Gastroesophageal sphincter (tissue), 3 donors: ENCODE measurements around the gene MINDY4.

Source experiments
- EP300 ChIP-seq: sonication (generic); formaldehyde crosslinking; IDR thresholded peaks from one replicate; pipeline ENCODE4 v1.6.1; 2017; ENCODE audit warnings: antibody characterized with exemption, mild to moderate bottlenecking
- POLR2A ChIP-seq, 2 donors: fragments of 450-650 bp; IDR thresholded peaks; one replicate each; pipeline ENCODE4 v1.6.1; 2017; ENCODE audit warnings: antibody characterized with exemption in 2 of 2, mild to moderate bottlenecking in 2 of 2, moderate library complexity in 1 of 2
- POLR2AphosphoS5 ChIP-seq: sonication (generic); formaldehyde crosslinking; IDR thresholded peaks from one replicate; pipeline ENCODE4 v1.6.1; 2017; ENCODE audit warnings: antibody characterized with exemption
- TF ChIP-seq, protein P1 (sequence below), 4 experiments: fragments of 200-600 bp in 2 of 4; fragments of 450-650 bp in 2 of 4; sonication (generic) in 1 of 4; IDR thresholded peaks; one replicate each; pipeline ENCODE4 v1.5.1; 2017 to 2019; ENCODE audit warnings: antibody characterized with exemption in 4 of 4, mild to moderate bottlenecking in 2 of 4, moderate library complexity in 2 of 4

DNA sequence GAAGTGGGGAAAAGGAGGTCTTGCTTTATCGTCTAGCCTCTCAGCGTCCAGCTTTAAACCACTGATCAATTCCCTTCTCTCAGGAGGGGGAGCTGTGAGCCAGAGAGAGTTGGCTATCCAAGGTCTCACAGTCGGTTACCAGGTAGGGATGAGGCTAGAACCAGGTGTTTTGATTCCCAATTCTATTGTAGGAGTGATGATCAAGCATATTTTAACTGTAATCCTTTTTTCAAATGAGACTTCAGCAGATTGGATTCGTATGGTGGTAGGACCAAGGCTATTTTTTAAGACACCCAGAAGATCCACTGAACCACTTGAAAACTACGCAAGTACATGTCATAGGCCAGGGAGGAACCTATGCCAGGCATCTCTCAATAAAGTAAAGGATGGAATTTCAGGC, 8.4 kb downstream of the MINDY4 start:
- TF ChIP-seq POLR2A (IDR thresholded peaks at IDR 0.05), result no peak
- TF ChIP-seq, protein P1, sequence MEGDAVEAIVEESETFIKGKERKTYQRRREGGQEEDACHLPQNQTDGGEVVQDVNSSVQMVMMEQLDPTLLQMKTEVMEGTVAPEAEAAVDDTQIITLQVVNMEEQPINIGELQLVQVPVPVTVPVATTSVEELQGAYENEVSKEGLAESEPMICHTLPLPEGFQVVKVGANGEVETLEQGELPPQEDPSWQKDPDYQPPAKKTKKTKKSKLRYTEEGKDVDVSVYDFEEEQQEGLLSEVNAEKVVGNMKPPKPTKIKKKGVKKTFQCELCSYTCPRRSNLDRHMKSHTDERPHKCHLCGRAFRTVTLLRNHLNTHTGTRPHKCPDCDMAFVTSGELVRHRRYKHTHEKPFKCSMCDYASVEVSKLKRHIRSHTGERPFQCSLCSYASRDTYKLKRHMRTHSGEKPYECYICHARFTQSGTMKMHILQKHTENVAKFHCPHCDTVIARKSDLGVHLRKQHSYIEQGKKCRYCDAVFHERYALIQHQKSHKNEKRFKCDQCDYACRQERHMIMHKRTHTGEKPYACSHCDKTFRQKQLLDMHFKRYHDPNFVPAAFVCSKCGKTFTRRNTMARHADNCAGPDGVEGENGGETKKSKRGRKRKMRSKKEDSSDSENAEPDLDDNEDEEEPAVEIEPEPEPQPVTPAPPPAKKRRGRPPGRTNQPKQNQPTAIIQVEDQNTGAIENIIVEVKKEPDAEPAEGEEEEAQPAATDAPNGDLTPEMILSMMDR (IDR thresholded peaks at IDR 0.05), result no peak
- TF ChIP-seq POLR2AphosphoS5, result no peak
- no peak for TF ChIP-seq EP300
